GM19463 (cell line): Measurements from ENCODE around the gene C16orf92.
"Not testable (repeated sequence)": the region's sequence is repeated elsewhere in the genome, so short reads cannot be mapped to it uniquely, and the experiment has no call there.

Experiments
- ATAC-seq: cut with Tn5 transposase; IDR thresholded peaks from one replicate; pipeline ENCODE4 v1.9.1; 2021; ENCODE audit warnings: mild to moderate bottlenecking, moderate library complexity; ENCODE audit not compliant: unreplicated experiment

The C16orf92 gene

GRCh38 chr16:30003670-30004423 lies 19.2 kb upstream of the C16orf92 start:
- no peak for ATAC-seq

DNA sequence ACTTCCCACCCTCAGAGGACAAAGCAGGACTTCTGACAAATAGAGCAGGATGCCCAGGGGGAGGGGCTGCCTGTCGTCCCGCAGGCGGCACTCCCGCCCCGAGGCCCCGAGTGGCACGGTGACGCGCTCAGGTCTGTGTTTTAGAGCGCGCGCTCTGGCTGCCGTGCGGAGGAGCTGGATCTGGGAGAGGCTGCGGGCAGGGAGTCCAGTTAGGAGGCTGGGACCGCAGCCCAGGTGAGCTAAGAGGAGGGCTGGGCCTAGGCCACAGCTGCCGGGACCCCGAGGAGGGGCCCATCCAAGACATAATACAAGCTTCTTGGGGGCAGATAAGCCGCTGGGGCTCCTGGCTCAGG lies 18.6 kb upstream of the C16orf92 start:
- ATAC-seq = no peak

- no peak for ATAC-seq
Observed at GRCh38 chr16:30004811-30005242, 18.2 kb upstream of the C16orf92 start.

DNA sequence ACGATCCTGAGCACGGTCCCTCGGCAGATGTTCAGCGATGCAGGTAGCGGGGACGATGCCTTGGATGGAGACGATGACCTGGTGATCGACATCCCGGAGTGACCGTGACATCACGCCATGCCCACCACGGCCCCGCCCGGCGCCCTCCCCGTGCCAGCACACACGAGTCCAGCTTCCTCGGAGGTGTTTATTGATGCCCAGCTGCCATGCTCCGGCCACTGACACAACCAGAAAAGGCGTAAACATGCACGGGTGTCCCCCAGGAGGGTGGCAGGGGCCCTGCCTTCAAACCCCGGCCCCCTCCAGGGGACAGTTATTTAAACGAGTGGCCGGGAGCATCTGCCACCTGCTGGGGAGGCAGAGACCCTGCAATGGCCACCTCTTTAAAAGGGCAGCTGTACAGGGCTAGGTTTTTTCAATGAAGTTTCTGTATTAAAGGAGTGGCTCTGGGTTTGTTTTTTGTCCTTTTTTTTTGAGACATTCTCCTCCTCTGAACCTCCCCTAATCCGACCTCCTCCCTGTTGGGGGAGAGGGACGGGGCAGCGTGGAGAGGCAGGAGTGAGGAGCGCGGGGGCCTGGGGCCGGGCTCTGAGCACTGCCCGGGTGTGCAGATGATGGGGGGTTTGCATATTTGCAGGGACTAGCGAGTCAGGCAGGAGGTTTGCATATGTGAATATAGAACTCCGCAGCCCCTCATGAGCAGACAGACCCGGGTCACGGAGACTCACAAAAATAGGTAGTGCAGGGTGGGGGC lies 17.5 kb upstream of the C16orf92 start:
- ATAC-seq = no peak

DNA sequence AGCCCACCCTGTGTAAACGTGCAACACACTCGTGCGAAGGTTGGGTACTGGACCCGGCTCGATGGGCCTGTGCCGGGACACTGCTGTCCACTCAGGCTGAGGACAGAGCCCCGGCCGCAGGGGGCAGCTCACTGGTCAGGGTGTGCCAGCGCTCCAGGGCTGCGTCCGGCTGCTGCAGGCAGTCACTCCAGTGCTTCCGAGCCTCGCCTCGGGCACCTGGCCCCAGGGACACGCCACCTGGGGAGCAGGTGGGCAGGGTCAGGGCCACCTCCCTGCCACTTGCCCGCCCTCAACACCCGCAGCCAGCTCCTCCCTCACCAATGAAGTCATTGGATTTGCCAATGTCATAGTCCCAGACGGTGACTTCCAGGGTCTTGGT lies 16.9 kb upstream of the C16orf92 start:
- ATAC-seq = no peak

GRCh38 chr16:30006659-30007377 lies 16.2 kb upstream of the C16orf92 start:
- no peak for ATAC-seq

- no peak for ATAC-seq
Observed at GRCh38 chr16:30007378-30007895, 15.6 kb upstream of the C16orf92 start.

DNA sequence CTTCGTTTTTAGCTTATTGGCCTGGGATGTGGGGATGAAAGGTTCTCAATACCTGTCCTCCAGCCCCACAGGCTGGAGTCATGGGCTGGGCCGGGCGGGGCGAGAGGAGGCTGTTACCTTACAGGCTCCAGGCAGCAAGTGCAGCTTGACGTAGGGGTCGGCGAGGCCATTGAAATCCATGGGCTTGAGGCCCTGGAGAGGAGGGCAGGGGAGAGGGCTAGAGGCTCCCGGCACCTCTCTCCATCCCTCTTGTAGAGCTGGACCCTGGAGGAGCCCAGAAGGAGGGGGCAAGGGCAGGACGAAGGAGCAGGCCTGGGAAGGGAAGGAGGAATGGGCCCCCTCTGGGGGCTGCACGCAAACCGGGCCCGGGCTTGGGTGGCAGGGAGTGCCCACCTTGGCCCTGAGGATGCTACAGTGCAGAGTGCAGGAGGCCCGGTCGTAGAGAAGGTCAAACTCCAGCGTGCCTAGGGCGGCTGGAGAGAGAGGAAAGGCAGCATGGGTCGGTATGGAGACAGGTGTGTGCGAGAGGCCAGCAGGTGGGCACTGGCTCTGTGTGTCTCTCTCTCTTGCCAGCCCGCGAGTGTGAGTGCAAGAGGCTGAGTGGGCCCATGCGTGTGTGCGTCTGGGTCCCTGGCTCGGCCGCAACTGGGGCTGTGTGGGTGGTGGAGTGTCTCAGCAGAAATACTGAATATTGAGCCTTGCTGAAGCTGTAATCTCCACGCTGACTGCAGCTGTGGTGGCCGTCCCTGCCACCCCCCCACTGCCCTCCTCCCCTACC lies 13.7 kb upstream of the C16orf92 start:
- no peak for ATAC-seq

DNA sequence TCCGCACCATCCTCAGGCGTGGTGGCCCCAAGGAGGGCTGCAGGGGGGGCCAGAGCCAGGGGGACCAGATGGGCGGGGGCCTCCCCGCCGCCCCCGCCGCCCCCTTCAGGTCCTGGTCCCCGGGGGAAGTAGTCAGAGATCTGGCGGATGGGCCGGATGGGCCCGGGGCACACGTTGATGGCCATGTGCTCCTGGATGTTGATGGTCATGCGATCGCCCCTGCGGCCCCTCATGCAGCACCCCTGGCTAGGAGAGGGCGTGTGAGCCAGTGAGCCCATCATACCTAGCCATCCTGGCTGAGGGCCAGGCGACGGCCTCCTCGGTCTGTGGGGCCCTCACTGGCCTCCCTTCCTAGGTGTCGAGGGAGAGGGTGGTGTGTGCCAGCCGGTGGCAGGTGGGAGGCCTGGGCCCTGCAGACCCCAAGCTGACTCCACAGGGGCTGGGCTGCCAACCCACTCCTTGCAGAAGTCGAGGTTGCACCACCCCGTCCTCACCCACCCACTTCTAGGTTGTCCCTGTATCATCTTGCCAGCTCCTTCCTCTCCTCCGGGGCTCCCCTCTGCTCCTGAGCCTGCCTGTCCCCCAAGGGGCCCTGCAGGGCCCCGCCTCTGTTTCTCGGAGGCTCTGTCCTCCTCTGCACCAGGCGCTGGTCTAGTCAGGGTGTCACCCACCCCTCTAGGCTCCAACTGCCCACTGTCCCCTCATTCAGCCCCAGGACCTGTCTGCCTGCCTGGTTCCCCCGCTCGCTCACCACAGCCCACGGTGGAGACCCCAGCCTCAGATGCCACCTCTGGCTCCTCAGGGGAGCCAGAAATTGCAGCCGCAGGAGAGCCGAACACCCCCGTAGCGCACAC lies 12.8 kb upstream of the C16orf92 start:
- no peak for ATAC-seq

DNA sequence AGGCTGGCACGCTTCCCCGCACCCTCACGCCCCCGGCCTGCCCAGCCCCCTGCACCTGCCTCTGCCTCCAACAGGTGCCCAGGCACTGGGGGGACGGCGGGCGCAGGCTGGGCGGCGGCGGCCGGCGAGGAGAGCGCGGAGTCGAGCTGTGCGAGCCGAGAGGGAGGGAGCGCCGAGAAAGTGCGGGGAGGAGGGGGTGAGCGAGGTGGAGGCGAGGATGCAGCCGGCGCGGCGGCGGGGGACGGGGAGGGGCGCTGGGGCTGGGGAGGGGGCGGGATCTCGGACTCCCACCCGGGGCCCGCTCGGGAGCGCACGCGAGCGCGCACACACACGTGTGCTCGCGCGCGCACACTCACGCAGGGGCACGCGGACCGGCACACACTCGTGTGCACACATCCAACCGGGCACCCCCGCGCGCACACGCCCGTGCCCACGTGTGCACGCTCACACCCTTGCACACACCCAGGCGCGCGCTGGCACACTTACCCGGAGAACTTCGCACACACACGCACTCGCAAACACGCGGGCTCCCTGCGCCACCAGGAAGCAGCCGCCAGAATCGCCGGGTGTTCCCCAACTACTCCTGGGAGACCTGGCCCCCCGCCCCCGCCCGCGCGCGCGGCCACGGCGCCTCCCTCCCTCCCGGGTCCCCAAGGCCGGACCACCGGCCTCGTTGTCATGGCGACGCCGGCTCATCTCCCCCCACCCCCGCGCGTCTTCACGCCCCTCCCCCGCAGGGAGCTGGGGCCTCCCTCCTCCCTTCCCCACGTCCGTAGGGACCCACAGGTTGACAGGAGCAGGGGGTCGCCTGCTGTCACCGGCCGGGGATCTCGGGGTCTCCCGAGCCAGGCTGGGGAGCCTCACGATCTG lies 11.9 kb upstream of the C16orf92 start, which contains the start of gene DOC2A:
DOC2A (minus strand) TSS at position 184 of the 870 bp plus-strand sequence. CDS start 805 bp downstream, outside the sequence.
- no peak for ATAC-seq

DNA sequence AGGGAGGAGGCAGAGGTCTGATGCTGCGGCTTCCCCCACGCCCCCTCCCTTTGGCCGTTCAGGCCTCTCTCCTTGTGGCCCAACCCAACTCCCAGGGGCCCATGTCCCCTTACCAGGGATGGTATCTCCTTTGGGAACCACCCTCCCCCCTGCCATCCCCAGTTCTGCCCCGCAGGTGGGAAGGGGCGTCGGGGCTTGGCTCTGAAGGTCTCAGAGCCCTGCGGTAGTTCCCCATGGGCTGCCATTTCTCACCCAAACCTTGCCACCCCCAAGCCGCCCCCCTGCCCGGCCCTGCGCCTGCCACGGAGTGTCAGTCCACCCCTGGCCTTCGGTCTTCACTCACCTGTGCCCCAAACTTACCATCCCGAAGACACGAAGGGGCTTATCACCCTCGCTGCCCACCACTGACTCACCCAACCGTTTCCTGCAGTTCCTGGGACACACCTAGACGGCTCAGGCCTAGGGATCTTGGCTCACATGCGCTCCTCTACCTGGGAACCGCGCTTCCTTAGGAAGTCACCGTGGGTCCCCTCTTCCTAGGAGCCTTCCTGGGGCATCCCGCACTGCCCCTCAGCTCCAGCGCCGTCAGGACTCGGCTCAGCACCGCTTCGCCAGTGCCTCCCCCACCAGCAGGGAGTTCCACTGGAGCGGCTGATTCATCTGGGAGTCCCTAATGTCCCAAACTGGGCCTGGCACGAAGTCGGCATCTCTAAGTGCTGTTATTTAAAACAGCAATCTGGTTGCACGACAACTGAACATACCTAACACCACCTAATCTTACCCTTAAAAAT lies 11.1 kb upstream of the C16orf92 start:
- ATAC-seq = no peak

DNA sequence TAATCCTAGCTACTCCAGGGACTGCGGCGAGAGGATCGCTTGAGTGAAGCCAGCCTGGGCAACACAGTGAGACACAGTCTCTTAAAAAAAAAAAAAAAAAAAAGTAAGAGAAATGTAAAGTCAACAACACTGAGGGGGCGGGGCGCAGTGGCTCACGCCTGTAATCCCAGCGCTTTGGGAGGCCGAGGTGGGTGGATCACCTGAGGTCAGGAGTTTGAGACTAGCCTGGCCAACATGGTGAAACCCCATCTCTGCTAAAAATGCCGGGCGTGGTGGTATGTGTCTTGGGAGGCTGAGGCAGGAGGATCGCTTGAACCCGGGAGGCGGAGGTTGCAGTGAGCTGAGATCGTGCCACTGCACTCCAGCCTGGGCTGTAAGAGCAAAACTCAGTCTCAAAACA lies 10.4 kb upstream of the C16orf92 start:
- ATAC-seq = not testable (repeated sequence)

DNA sequence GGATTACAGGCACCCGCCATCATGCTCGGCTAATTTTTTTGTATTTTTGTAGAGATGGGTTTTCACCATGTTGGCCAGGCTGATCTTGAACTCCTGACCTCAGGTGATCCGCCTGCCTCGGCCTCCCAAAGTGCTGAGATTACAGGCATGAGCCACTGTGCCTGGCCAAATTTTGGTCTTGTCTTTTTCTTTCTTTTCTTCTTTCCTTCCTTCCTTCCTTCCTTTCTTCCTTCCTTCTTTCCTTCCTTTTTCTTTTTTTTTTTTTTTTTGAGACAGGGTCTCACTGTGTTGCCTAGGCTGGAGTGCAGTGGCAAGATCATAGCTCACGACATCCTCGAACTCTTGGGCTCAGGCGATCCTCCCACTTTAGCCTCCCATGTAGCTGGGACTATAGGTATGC lies 7.5 kb upstream of the C16orf92 start:
- ATAC-seq = not testable (repeated sequence)

DNA sequence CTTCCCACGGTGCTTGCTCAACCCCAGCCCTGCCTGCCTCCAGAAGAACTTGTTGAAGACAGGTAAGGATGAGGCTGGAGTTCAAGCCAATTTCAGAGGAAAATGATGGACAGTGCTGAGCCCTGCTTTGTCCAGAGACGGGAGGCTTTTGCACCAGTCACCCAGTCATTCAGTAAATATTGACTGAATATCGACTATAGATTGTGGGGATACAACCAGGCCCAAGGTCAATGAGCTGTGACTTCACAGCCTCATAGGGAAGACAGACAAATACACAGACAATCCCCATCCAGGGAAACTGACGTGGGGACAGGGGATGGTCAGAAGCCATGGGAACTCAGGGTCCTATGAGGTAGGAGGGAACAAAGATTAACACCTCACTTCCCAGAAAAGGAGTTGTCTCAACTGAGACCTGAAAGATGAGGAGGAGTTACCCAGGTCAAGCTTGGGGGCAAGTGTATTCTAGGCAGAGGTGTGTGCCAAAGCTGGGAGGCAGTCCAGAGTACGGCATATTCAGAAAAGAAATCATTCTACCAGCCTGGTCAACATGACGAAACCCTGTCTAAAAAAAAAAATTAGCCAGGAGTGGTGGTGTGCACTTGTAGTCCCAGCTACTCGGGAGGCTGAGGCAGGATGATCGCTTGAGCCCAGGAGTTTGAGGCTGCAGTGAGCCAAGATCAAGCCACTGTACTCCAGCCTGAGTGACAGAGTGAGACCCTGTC lies 6.3 kb upstream of the C16orf92 start:
- no peak for ATAC-seq

- no peak for ATAC-seq
Observed at GRCh38 chr16:30017277-30017656, 5.7 kb upstream of the C16orf92 start.

GRCh38 chr16:30017937-30018336 lies 5.1 kb upstream of the C16orf92 start:
- ATAC-seq = not testable (repeated sequence)

DNA sequence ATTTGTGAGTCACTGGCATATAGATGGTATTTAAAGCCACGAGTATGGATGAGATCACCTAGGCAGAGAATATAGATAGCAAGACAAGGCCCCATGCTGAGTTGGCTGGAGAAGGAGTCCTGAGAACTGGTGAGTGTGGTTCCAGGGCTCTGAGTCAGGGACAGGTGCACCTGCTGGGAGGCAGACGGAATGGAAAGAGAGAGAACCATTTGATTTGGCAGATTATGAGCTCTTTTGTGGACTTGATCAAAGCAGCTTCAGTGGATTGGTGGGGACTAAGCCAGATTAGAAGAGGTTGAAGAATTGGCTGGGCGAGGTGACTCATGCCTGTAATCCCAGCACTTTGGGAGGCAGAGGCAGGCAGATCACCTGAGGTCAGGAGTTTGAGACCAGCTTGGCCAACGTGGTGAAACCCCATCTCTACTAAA lies 4.3 kb upstream of the C16orf92 start:
- ATAC-seq = no peak
